Panc1 (cell line): ENCODE measurements around the gene SORBS1. TPM values are rescaled to one million over a fixed set of nuclear protein-coding genes. Genes with fewer than 3 reads are reported as not detected.

ENCODE experiments used
- ATAC-seq: fragments of 200-7000 bp; cut with Tn5 transposase; 2 replicates; pipeline ENCODE4 v1.9.1; 2020; ENCODE audit warnings: mild to moderate bottlenecking, moderate library complexity
- BruUV-seq: library from RNA; stranded (reverse); fragments of 400-500 nt; replicated peaks from 2 replicates; lab custom pipeline; 2021; lab: Mats Ljungman, UMichigan
- CTCF ChIA-PET: fragments of 300-600 bp; sonication (Branson Sonifier 250); formaldehyde crosslinking; loops from one replicate; lab custom pipeline; 2022; ENCODE audit warnings: antibody characterized with exemption; lab: Charles Lee
- POLR2A ChIA-PET: fragments of 300-600 bp; sonication (Branson Sonifier 250); formaldehyde crosslinking; loops from one replicate; lab custom pipeline; 2022; ENCODE audit warnings: antibody characterized with exemption; lab: Charles Lee
- DNase-seq: peaks from one replicate; pipeline ENCODE4 v3.0.0-alpha.2; 2010; ENCODE audit warnings: low read depth, low spot score
- H3K27ac ChIP-seq: 2 replicates; pipeline ENCODE4 v1.5.1; 2011; ENCODE audit warnings: mild to moderate bottlenecking, low read length, inconsistent platforms
- H3K27me3 ChIP-seq: fragments of 200-500 bp; sonication (Bioruptor generic); 2 replicates; pipeline ENCODE4 v1.6.0; 2014; ENCODE audit warnings: low read length, inconsistent platforms; ENCODE audit not compliant: control insufficient read depth, insufficient read depth
- H3K36me3 ChIP-seq: fragments of 200-500 bp; sonication (Bioruptor generic); 2 replicates; pipeline ENCODE4 v1.5.1; 2014; ENCODE audit warnings: inconsistent platforms, mild to moderate bottlenecking, low read length, moderate library complexity; ENCODE audit not compliant: control insufficient read depth, insufficient read depth
- H3K4me1 ChIP-seq: 2 replicates; pipeline ENCODE4 v1.5.1; 2011; ENCODE audit warnings: inconsistent platforms, mild to moderate bottlenecking, low read length, moderate library complexity; ENCODE audit not compliant: control insufficient read depth, insufficient read depth
- H3K4me3 ChIP-seq, 2 experiments: 2 replicates each; pipeline ENCODE4 v1.5.1; 2011 to 2012; ENCODE audit warnings: low read depth in 2 of 2, low read length in 2 of 2, mild to moderate bottlenecking in 2 of 2, inconsistent platforms in 1 of 2, moderate library complexity in 1 of 2
- H3K9me3 ChIP-seq: fragments of 200-500 bp; sonication (Bioruptor generic); 2 replicates; pipeline ENCODE4 v1.5.1; 2014; ENCODE audit warnings: low read depth, mild to moderate bottlenecking, inconsistent platforms, low read length, moderate library complexity; ENCODE audit not compliant: control insufficient read depth, insufficient read depth
- CTCF ChIP-seq: fragments of 450-650 bp; IDR thresholded peaks from 2 replicates; pipeline ENCODE4 v1.5.1; 2017; ENCODE audit warnings: mild to moderate bottlenecking
- POLR2AphosphoS5 ChIP-seq: IDR thresholded peaks from 2 replicates; pipeline ENCODE4 v1.6.1; 2012; ENCODE audit warnings: mild to moderate bottlenecking, low read depth, low read length, moderate library complexity
- REST ChIP-seq, 2 experiments: IDR thresholded peaks; 2 replicates each; pipeline ENCODE4 v1.6.1; 2011 to 2012; ENCODE audit warnings: low read depth in 2 of 2, control low read depth in 1 of 2, low read length in 1 of 2, mild to moderate bottlenecking in 1 of 2, moderate library complexity in 1 of 2; ENCODE audit not compliant: insufficient read depth in 1 of 2
- SIN3A ChIP-seq: IDR thresholded peaks from 2 replicates; pipeline ENCODE4 v1.6.1; 2012; ENCODE audit warnings: low read depth, mild to moderate bottlenecking, low read length, moderate library complexity, borderline replicate concordance; ENCODE audit not compliant: insufficient read depth
- TCF7L2 ChIP-seq: IDR thresholded peaks from 2 replicates; pipeline ENCODE4 v1.6.1; 2011; ENCODE audit warnings: mild to moderate bottlenecking, low read depth, low read length, inconsistent platforms
- in situ Hi-C: cut with HindIII; loops from 2 replicates; pipeline ENCODE4 v1.10.0; 2016; ENCODE audit warnings: low sequenced_read_pairs, low pct_unique_long_range_greater_than_20kb
- intact Hi-C: fragments of 100-400 bp; cut with micrococcal nuclease; formaldehyde crosslinking; loops from one replicate; pipeline ENCODE4 v1.10.0; 2022; ENCODE audit not compliant: unreplicated experiment
- total RNA-seq: library from RNA; stranded (reverse); gene quantifications from one replicate; pipeline ENCODE4 v1.2.1, GENCODE V29; 2021; ENCODE audit not compliant: unreplicated experiment

The SORBS1 gene
- total RNA-seq, 1 experiment from 2014 or later = 29.4 TPM

GRCh38 chr10:95375418-95375817 is 185.8 kb downstream of the SORBS1 start:
- no peaks in the 10 kb centered on the region for H3K36me3 ChIP-seq
- 0 out of 2 replicates have a peak, but pooled peaks cover 2% of the 10 kb centered on the region for H3K4me1 ChIP-seq
- H3K9me3 ChIP-seq = no peaks in the 10 kb centered on the region
- ChIA-PET CTCF (interaction anchor here (0.6 to 1.5 kb wide), 8 partner anchors 11 to 466 kb away, joined by 3 to 12 read pairs (median 4); no protein-coding TSS in a partner anchor), POLR2A (no interaction called here)
- DNase-seq (no peak), ATAC-seq (no peak)
- no TSS peak for BruUV-seq
- H3K27ac ChIP-seq = no peak overlapping the region
- in situ Hi-C loops = no loop called here
- TF ChIP-seq REST (IDR thresholded peaks at IDR 0.05; ENCODE audit: insufficient read depth in 1 of 2, low read depth in 2 of 2, low read length in 1 of 2) (no peak), TCF7L2 (no peak), POLR2AphosphoS5 (no peak), SIN3A (no peak), CTCF (no peak)
- intact Hi-C loops = no loop called here
- no peak overlapping the region for H3K4me3 ChIP-seq
- H3K27me3 ChIP-seq = peaks cover 2% of the 10 kb centered on the region; the same call in 1 of the 2 replicates

- Histone ChIP-seq H3K27ac (no peak overlapping the region), H3K4me3 (no peak overlapping the region), H3K36me3 (no peaks in the 10 kb centered on the region), H3K27me3 (peaks cover 2% of the 10 kb centered on the region; the same call in 1 of the 2 replicates), H3K4me1 (0 out of 2 replicates have a peak, but pooled peaks cover 2% of the 10 kb centered on the region), H3K9me3 (no peaks in the 10 kb centered on the region)
- CTCF ChIA-PET = interaction anchor here (0.6 to 1.5 kb wide), 13 partner anchors 11 to 467 kb away, joined by 3 to 12 read pairs (median 3); no protein-coding TSS in a partner anchor
- intact Hi-C loops = loop anchor here (1.0 kb wide), 1 partner anchor 227 kb away; no protein-coding TSS in a partner anchor
- ATAC-seq (peak; percentile 100), DNase-seq (peak; percentile 43)
- POLR2A ChIA-PET = no interaction called here
- TF ChIP-seq CTCF = peak; percentile 97
- no peak for TF ChIP-seq TCF7L2
- in situ Hi-C loops = no loop called here
- BruUV-seq = no TSS peak
Observed at GRCh38 chr10:95374597-95375209, 186.5 kb downstream of the SORBS1 start.
